HepG2 (cell line): ENCODE data around the gene SP3. TPM values are rescaled to one million over a fixed set of nuclear protein-coding genes. Genes with fewer than 3 reads are reported as not detected.

Source experiments
- CSRNP1 ChIP-seq: sonication (generic); formaldehyde crosslinking; IDR thresholded peaks from 2 replicates; pipeline ENCODE4 v1.8.1; 2023; ENCODE audit warnings: mild to moderate bottlenecking, missing genetic modification reagents
- MAFG ChIP-seq: sonication (generic); formaldehyde crosslinking; IDR thresholded peaks from 2 replicates; pipeline ENCODE4 v1.5.1; 2020; ENCODE audit warnings: mild to moderate bottlenecking, missing genetic modification reagents
- MAFK ChIP-seq, 2 experiments: IDR thresholded peaks in 1 of 2; conservative IDR thresholded peaks in 1 of 2; 2 replicates each; pipeline ENCODE4 v1.6.1; 2011; ENCODE audit warnings: improper control_type of control experiment in 2 of 2, low read length in 2 of 2
- NAIF1 ChIP-seq: sonication (generic); formaldehyde crosslinking; IDR thresholded peaks from 2 replicates; pipeline ENCODE4 v1.5.0; 2020; ENCODE audit warnings: mild to moderate bottlenecking, missing genetic modification reagents, borderline replicate concordance
- NFE2L2 ChIP-seq: fragments of 150-350 bp; IDR thresholded peaks from 2 replicates; pipeline ENCODE4 v1.6.1; 2014; ENCODE audit warnings: low read length
- PHF21A ChIP-seq: sonication (generic); formaldehyde crosslinking; IDR thresholded peaks from 2 replicates; pipeline ENCODE4 v1.5.0; 2020; ENCODE audit warnings: mild to moderate bottlenecking, missing genetic modification reagents
- SALL1 ChIP-seq: sonication (generic); formaldehyde crosslinking; IDR thresholded peaks from 2 replicates; pipeline ENCODE4 v1.8.0; 2022; ENCODE audit warnings: mild to moderate bottlenecking, missing genetic modification reagents
- SIX1 ChIP-seq: sonication (generic); formaldehyde crosslinking; IDR thresholded peaks from 2 replicates; pipeline ENCODE4 v1.4.0; 2020; ENCODE audit warnings: missing genetic modification reagents, borderline replicate concordance
- SRY ChIP-seq: sonication (generic); formaldehyde crosslinking; IDR thresholded peaks from 2 replicates; pipeline ENCODE4 v1.8.0; 2022; ENCODE audit warnings: mild to moderate bottlenecking, missing genetic modification reagents
- TBL1XR1 ChIP-seq: fragments of 150-350 bp; IDR thresholded peaks from 2 replicates; pipeline ENCODE4 v1.6.1; 2014; ENCODE audit warnings: borderline replicate concordance, low read length; ENCODE audit not compliant: partially characterized antibody
- TEF ChIP-seq: sonication (generic); formaldehyde crosslinking; IDR thresholded peaks from 2 replicates; pipeline ENCODE4 v1.5.0; 2020; ENCODE audit warnings: missing genetic modification reagents
- THAP11 ChIP-seq: IDR thresholded peaks from 2 replicates; pipeline ENCODE4 v1.6.1; 2016; ENCODE audit warnings: missing biosample characterization, missing genetic modification reagents
- ZBTB42 ChIP-seq: sonication (generic); formaldehyde crosslinking; IDR thresholded peaks from 2 replicates; pipeline ENCODE4 v1.5.0; 2020; ENCODE audit warnings: mild to moderate bottlenecking, missing genetic modification reagents
- ZBTB46 ChIP-seq: sonication (generic); formaldehyde crosslinking; IDR thresholded peaks from 2 replicates; pipeline ENCODE4 v1.4.0; 2020; ENCODE audit warnings: mild to moderate bottlenecking, missing genetic modification reagents, borderline replicate concordance
- ZNF101 ChIP-seq: sonication (generic); formaldehyde crosslinking; IDR thresholded peaks from 2 replicates; pipeline ENCODE4 v1.4.0; 2020; ENCODE audit warnings: mild to moderate bottlenecking, low read depth, missing genetic modification reagents, borderline replicate concordance
- ZNF563 ChIP-seq: sonication (generic); formaldehyde crosslinking; IDR thresholded peaks from 2 replicates; pipeline ENCODE4 v1.8.0; 2022; ENCODE audit warnings: mild to moderate bottlenecking, moderate library complexity, missing genetic modification reagents
- ZNF605 ChIP-seq: sonication (generic); formaldehyde crosslinking; IDR thresholded peaks from 2 replicates; pipeline ENCODE4 v1.8.0; 2022; ENCODE audit warnings: mild to moderate bottlenecking, missing genetic modification reagents
- polyA plus RNA-seq, 8 experiments: library from polyadenylated mRNA; depleted of rRNA in 3 of 8; stranded (reverse) in 7 of 8; unstranded in 1 of 8; fragments of >200 nt; fragmentation: Illumina TruSeq in 4 of 8; extraction: Trizol in 4 of 8; gene quantifications; 2 replicates each; pipeline versions ENCODE4 v1.2.1 to v1.2.3, GENCODE V29; 2011 to 2016; ENCODE audit warnings: low read depth in 4 of 8, missing spikeins in 1 of 8, mixed read lengths in 1 of 8; ENCODE audit not compliant: insufficient read depth in 1 of 8
- total RNA-seq, 5 experiments: library from RNA; depleted of rRNA; stranded (reverse); fragments of >200 nt; fragmentation: Illumina TruSeq; extraction: Trizol; gene quantifications; 2 replicates each; pipeline ENCODE4 v1.2.3, GENCODE V29; 2016; ENCODE audit warnings: low read depth in 1 of 5
- TF ChIP-seq, protein P1 (sequence below): sonication (generic); formaldehyde crosslinking; IDR thresholded peaks from 2 replicates; pipeline ENCODE4 v1.5.0; 2020; ENCODE audit warnings: missing genetic modification reagents
- TF ChIP-seq, protein P2 (sequence below): sonication (generic); formaldehyde crosslinking; conservative IDR thresholded peaks from 2 replicates; pipeline ENCODE4 v1.8.0; 2022; ENCODE audit warnings: mild to moderate bottlenecking, moderate library complexity, missing genetic modification reagents

The SP3 gene
- total and polyA plus RNA-seq, 2 of the 13 experiments (the other 11 are each of a cell fraction or from before 2014, with no cell fraction given): 57.3 to 132 TPM

- TF ChIP-seq ZBTB46 (CRISPR knock-in tag): peak; percentile 98
- TF ChIP-seq MAFK (conservative IDR thresholded peaks at IDR 0.05 in 1 of 2, IDR thresholded peaks at IDR 0.05 in 1 of 2; ENCODE audit: low read length in 2 of 2): no peak
- TF ChIP-seq ZBTB42 (CRISPR knock-in tag): no peak; the same call in 1 of the 2 replicates
- TF ChIP-seq PHF21A: peak; percentile 57; the same call in 1 of the 2 replicates
- TF ChIP-seq SRY (CRISPR knock-in tag): peak; percentile 96
- peak; percentile 89 for TF ChIP-seq SALL1
- TF ChIP-seq NAIF1 (CRISPR knock-in tag): peak; percentile 53; the same call in 1 of the 2 replicates
- no peak; the same call in 1 of the 2 replicates for TF ChIP-seq ZNF605 (CRISPR knock-in tag)
- peak; percentile 71; the same call in 1 of the 2 replicates for TF ChIP-seq CSRNP1 (CRISPR knock-in tag)
- no peak for TF ChIP-seq NFE2L2
- no peak for TF ChIP-seq TBL1XR1
- 0 out of 2 replicates have a peak, but pooled peaks have one; percentile 64 for TF ChIP-seq TEF (CRISPR knock-in tag)
- no peak for TF ChIP-seq ZNF101 (CRISPR knock-in tag)
- TF ChIP-seq ZNF563: peak; percentile 81; the same call in 1 of the 2 replicates
- TF ChIP-seq, protein P1, sequence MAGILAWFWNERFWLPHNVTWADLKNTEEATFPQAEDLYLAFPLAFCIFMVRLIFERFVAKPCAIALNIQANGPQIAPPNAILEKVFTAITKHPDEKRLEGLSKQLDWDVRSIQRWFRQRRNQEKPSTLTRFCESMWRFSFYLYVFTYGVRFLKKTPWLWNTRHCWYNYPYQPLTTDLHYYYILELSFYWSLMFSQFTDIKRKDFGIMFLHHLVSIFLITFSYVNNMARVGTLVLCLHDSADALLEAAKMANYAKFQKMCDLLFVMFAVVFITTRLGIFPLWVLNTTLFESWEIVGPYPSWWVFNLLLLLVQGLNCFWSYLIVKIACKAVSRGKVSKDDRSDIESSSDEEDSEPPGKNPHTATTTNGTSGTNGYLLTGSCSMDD (CRISPR knock-in tag): no peak
- TF ChIP-seq, protein P2, sequence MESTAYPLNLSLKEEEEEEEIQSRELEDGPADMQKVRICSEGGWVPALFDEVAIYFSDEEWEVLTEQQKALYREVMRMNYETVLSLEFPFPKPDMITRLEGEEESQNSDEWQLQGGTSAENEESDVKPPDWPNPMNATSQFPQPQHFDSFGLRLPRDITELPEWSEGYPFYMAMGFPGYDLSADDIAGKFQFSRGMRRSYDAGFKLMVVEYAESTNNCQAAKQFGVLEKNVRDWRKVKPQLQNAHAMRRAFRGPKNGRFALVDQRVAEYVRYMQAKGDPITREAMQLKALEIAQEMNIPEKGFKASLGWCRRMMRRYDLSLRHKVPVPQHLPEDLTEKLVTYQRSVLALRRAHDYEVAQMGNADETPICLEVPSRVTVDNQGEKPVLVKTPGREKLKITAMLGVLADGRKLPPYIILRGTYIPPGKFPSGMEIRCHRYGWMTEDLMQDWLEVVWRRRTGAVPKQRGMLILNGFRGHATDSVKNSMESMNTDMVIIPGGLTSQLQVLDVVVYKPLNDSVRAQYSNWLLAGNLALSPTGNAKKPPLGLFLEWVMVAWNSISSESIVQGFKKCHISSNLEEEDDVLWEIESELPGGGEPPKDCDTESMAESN (CRISPR knock-in tag): peak; percentile 88
- TF ChIP-seq THAP11 (CRISPR knock-in tag): peak; percentile 70
- peak; percentile 69; the same call in 1 of the 2 replicates for TF ChIP-seq MAFG
- no peak for TF ChIP-seq SIX1 (CRISPR knock-in tag)
Observed at GRCh38 chr2:173965372-173966025, at the start of gene SP3 (continued).
